ENCODE measurements around the gene CSTF2. TPM values are rescaled to one million over a fixed set of nuclear protein-coding genes. Genes with fewer than 3 reads are reported as not detected.
"Not testable (repeated sequence)": the region's sequence is repeated elsewhere in the genome, so short reads cannot be mapped to it uniquely, and the experiment has no call there.

CSTF2 gene
- total RNA-seq, 1 experiment from 2014 or later: 30.3 TPM

GRCh38 chrX:100808265-100808664 is 11.9 kb upstream of the CSTF2 start:
- Mint-ChIP-seq H3K27me3 (ENCODE audit: low read depth) (peaks cover 12% of the 10 kb centered on the region), H3K4me1 (peaks cover 23% of the 10 kb centered on the region)
- H3K4me3 Mint-ChIP-seq; POLR2A ChIA-PET; H3K27ac Mint-ChIP-seq; H3K9me3 Mint-ChIP-seq; DNase-seq (ENCODE audit: low spot score); CTCF ChIA-PET; ATAC-seq; H3K36me3 Mint-ChIP-seq: not testable (repeated sequence)

GRCh38 chrX:100812216-100813158 is 7.7 kb upstream of the CSTF2 start:
- Mint-ChIP-seq H3K9me3 (peaks cover 5% of the 10 kb centered on the region), H3K27ac (0 out of 2 replicates have a peak overlapping the region, but pooled peaks have one; percentile 57), H3K36me3 (no peaks in the 10 kb centered on the region), H3K4me1 (peaks cover 15% of the 10 kb centered on the region), H3K4me3 (peak overlapping the region; percentile 49), H3K27me3 (ENCODE audit: low read depth) (peaks cover 28% of the 10 kb centered on the region)
- CTCF ChIA-PET: interaction anchor here (1.1 to 1.3 kb wide), 2 partner anchors 44 to 127 kb away, joined by 3 read pairs; no protein-coding TSS in a partner anchor
- POLR2A ChIA-PET: no interaction called here
- DNase-seq (ENCODE audit: low spot score): peak; percentile 9
- ATAC-seq: peak; percentile 76
- TF ChIP-seq SOX15 (CRISPR knock-in tag; IDR thresholded peaks at IDR 0.05) (no peak), SMAD3 (CRISPR knock-in tag; IDR thresholded peaks at IDR 0.05; ENCODE audit: borderline replicate concordance) (no peak), ZNF317 (CRISPR knock-in tag; IDR thresholded peaks at IDR 0.05; ENCODE audit: borderline replicate concordance, low read depth) (no peak), NR1H2 (CRISPR knock-in tag; IDR thresholded peaks at IDR 0.05) (no peak), NFE2L1 (CRISPR knock-in tag; IDR thresholded peaks at IDR 0.05) (peak; percentile 35; the same call in 1 of the 2 replicates), ARID4B (CRISPR knock-in tag; IDR thresholded peaks at IDR 0.05; ENCODE audit: borderline replicate concordance) (no peak), ZNF423 (CRISPR knock-in tag; IDR thresholded peaks at IDR 0.05) (peak; percentile 93), E2F1 (CRISPR knock-in tag; IDR thresholded peaks at IDR 0.05) (no peak), E2F5 (CRISPR knock-in tag; IDR thresholded peaks at IDR 0.05) (no peak), ERG (CRISPR knock-in tag; IDR thresholded peaks at IDR 0.05) (no peak)

GRCh38 chrX:100817340-100817739 is 2.9 kb upstream of the CSTF2 start:
- ChIA-PET CTCF (interaction anchor here (0.9 kb wide), 1 partner anchor 49 kb away, joined by 3 read pairs; no protein-coding TSS in a partner anchor), POLR2A (no interaction called here)
- Mint-ChIP-seq H3K4me1 (peaks cover 13% of the 10 kb centered on the region), H3K27me3 (ENCODE audit: low read depth) (peaks cover 19% of the 10 kb centered on the region), H3K36me3 (peaks cover 2% of the 10 kb centered on the region; the same call in 1 of the 2 replicates), H3K9me3 (no peaks in the 10 kb centered on the region), H3K4me3 (no peak overlapping the region), H3K27ac (no peak overlapping the region)
- ATAC-seq (no peak), DNase-seq (ENCODE audit: low spot score) (no peak)
- TF ChIP-seq CREM (CRISPR knock-in tag; IDR thresholded peaks at IDR 0.05) (no peak), ATF1 (CRISPR knock-in tag; IDR thresholded peaks at IDR 0.05) (no peak), PREB (CRISPR knock-in tag; IDR thresholded peaks at IDR 0.05; ENCODE audit: borderline replicate concordance) (no peak), CTCF (IDR thresholded peaks at IDR 0.05) (no peak)

Measured in WTC11 (cell line).